PC-3 (cell line): Measurements from ENCODE around the gene PLEKHG2.

Experiments used
- CTCF ChIP-seq: fragments of 300-600 bp; sonication (generic); conservative IDR thresholded peaks from 2 replicates; pipeline ENCODE4 v1.5.1; 2017; ENCODE audit warnings: antibody characterized with exemption, low read depth, mild to moderate bottlenecking, low read length
- EZH2 ChIP-seq: fragments of 300-600 bp; sonication (generic); IDR thresholded peaks from one replicate; pipeline ENCODE4 v1.6.1; 2017; ENCODE audit warnings: antibody characterized with exemption, mild to moderate bottlenecking, low read length; ENCODE audit not compliant: unreplicated experiment
- EZH2phosphoT487 ChIP-seq: fragments of 300-600 bp; sonication (generic); IDR thresholded peaks from 2 replicates; pipeline ENCODE4 v1.6.1; 2018; ENCODE audit warnings: mild to moderate bottlenecking, antibody characterized with exemption, low read length, borderline replicate concordance

DNA sequence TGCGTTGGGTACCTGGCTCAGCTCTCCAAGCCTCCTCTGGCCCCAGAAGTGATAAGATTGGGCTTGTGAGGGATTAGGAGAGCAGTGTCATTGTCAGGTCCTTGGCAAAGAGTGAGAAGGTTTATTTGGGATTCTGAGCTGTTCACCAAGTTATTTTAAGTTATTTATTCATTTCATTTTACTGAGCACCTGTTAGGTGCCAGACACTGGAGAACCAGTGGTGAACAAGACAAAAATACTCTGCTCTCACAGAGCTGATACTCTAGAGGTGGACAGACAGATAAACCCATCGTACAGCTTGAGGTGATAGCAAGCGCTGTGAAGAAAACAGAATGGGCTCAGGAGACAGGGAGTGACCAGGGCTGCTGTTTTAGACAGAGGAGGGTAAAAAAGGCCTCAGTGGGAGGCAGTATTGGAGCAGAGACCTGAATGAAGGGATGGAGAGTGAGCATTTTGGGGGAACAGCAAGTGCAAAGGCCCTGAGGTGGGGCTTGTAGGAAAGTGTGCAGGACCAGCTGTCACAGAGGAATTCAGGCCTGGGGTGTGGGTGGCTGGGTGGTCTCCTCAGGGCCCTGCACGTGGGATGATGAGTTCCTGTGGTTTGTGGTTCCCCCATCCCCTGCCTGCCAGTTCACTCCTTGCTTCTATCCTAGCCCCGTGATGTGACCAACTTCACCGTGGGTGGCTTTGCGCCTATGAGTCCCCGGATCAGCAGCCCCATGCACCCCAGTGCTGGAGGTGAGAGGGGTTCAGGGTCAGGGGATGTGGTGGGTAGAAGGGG, 59.5 kb downstream of the PLEKHG2 start:
- TF ChIP-seq EZH2phosphoT487 (no peak), EZH2 (no peak), CTCF (no peak)
